AG10803 (cell line): ENCODE results near the gene RENBP.
"Not testable (repeated sequence)": the region's sequence is repeated elsewhere in the genome, so short reads cannot be mapped to it uniquely, and the experiment has no call there.

Experiments used
- DNase-seq: peaks from one replicate; pipeline ENCODE4 v3.0.0; 2010; ENCODE audit warnings: low read depth
- H3K4me3 ChIP-seq: 2 replicates; pipeline ENCODE4 v1.5.1; 2011; ENCODE audit warnings: mild to moderate bottlenecking, low read length, control low read depth
- TF ChIP-seq, protein P1 (sequence below): conservative IDR thresholded peaks from 2 replicates; pipeline ENCODE4 v1.5.1; 2011; ENCODE audit warnings: mild to moderate bottlenecking, low read length, control low read depth, inconsistent platforms

RENBP gene

DNA sequence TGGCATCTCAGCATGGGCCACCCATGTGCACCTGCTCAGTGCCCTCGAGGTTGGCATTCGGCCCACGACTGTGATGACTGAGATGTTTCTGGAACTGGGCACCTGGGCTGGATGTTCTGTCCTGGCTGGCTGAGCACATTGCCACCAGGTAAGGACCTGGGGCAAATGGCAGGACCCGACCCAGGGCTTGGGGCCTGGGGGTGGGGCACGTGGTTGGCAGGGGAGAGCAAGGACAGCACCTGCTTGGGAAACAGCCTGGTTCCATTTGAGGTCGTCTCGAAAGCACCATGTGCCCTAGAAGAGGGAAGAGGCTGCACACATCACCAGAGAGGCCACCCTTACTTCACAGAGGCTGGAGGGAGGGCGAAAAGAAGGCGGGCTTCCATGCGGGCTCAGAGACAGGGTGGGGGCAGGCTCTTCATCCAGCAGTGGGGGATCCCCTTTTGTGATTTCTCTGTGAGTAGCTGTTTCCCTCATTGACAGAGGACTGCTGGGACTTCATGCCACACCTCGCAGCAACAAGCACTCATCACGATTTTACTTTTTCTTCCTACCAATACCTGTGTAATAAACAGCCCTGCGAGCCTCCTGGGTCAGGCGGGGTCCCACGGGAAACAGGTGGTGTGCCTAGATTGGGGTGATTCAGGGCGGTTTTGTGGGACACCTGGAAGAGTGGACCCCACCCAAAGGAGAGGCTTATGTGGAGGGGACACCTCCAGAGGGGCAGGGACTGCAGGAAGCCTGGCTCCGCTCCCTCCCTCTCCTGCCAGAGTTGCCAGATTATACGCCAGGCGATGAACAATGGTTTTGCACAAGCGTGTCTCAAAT lies 40.1 kb upstream of the RENBP start:
- DNase-seq: no peak
- H3K4me3 ChIP-seq: no peak overlapping the region
- TF ChIP-seq, protein P1, sequence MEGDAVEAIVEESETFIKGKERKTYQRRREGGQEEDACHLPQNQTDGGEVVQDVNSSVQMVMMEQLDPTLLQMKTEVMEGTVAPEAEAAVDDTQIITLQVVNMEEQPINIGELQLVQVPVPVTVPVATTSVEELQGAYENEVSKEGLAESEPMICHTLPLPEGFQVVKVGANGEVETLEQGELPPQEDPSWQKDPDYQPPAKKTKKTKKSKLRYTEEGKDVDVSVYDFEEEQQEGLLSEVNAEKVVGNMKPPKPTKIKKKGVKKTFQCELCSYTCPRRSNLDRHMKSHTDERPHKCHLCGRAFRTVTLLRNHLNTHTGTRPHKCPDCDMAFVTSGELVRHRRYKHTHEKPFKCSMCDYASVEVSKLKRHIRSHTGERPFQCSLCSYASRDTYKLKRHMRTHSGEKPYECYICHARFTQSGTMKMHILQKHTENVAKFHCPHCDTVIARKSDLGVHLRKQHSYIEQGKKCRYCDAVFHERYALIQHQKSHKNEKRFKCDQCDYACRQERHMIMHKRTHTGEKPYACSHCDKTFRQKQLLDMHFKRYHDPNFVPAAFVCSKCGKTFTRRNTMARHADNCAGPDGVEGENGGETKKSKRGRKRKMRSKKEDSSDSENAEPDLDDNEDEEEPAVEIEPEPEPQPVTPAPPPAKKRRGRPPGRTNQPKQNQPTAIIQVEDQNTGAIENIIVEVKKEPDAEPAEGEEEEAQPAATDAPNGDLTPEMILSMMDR: no peak

DNA sequence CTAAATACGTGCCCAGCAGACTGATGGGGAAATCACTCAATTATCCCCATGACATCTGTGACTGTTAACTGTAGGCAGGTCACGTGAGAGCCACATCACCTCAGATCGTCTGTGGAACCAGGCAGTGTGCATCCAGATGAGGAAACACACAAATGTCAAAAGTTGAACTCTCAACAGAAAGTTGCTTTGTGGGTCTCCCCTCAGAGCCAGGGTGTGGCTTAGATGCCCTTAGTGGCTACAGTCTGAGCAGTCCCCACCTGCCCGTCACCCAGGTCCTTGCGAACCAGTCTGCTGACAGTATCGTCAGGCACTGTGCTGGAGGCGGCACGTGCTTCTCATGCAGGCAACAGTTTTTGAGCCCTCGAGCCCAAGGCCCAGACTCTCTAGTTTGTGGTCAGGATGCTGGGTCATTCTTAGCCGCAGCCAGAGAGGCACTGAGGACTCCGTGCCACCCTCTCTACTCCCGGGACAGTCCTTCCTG lies 38.9 kb upstream of the RENBP start:
- TF ChIP-seq, protein P1: no peak
- no peak for DNase-seq
- H3K4me3 ChIP-seq: no peak overlapping the region

DNA sequence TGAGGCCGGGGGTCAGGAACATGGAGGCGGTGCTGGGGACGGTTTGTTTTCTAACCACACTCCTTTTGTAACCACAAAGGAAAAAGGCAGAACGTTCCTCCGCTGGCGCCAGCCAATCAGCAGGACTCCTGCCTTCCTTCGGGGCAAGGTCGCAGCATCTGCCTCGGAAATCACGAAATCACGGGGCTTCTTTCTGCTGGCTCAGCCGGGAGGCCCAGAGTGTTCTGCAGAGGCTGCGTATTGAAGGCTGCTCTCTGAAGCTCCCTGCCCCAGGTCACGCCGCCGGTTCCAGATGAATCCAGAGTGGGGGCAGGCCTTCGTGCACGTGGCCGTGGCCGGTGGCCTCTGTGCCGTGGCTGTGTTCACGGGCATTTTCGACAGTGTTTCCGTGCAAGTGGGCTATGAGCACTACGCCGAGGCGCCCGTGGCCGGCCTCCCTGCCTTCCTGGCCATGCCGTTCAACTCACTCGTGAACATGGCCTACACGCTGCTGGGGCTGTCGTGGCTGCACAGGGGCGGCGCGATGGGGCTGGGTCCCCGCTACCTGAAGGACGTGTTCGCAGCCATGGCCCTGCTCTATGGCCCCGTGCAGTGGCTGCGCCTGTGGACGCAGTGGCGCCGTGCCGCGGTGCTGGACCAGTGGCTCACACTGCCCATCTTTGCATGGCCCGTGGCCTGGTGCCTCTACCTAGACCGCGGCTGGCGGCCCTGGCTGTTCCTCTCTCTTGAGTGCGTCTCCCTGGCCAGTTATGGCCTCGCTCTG lies 37.5 kb upstream of the RENBP start:
- DNase-seq: no peak
- TF ChIP-seq, protein P1: no peak
- no peak overlapping the region for H3K4me3 ChIP-seq

DNA sequence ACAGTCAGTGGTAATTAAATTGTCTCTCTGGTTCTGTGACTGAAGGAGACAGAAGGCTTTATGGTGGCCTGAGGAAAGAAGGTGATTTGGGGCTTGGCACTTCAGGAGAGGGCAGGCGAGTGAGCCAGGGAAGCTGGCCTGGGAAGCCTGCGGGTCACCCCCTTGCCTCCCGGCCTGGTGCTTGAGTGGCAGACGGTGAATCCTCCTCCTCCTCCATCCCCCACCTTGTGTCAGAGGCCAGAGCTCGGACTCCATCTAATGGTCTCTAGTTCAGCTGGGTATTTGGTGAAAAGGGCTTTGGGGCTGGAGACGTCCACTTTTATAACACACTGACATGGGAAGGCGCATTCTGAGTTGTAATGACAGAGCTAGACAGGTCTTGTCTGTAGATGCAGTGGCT lies 36.8 kb upstream of the RENBP start:
- TF ChIP-seq, protein P1: no peak
- H3K4me3 ChIP-seq: no peak overlapping the region
- no peak for DNase-seq

DNA sequence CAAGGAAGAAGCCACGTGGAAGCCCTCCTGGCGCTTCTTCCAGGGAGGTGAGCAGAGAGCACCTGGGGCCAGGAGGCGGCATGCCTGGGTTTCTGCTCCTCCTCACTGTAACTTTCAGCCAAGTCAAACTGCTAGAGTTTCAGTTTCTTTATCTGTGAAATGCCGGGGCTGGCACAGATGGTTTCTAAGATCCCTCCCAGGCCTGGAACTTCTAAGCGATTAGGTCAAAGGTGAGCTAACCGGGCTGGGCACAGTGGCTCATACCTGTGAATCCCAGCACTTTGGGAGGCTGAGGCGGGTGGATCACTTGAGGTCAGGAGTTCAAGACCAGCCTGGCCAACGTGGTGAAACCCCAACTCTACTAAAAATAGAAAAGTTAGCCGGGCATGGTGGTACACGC lies 36.0 kb upstream of the RENBP start:
- H3K4me3 ChIP-seq, DNase-seq: not testable (repeated sequence)

DNA sequence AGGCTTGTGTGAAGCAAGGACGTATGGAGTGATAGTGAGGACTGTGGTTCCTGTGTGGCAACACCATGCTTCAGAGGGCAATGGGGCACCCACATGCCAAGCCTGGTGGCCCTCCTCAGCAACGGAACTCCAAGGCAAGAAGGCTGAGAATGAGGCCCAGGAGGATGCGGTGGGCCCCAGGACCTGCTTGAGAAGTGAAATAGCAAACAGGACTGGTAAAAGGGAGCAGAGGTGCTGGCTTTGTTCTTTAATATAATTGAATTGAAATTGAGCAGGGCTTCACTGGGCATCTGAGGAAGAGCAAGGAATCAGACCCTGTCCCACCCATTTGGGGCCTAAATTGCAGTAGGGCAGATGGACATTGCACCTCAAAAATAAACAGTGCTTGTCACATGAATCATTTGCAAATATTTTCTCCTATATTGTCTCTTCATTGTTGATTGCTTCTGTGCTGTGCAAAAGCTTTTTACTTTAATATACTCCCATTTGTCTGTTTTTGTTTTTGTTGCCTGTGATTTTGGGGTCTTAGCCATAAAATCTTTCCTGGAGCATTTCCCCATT lies 30.4 kb upstream of the RENBP start:
- no peak for DNase-seq
- TF ChIP-seq, protein P1: no peak
- H3K4me3 ChIP-seq: no peak overlapping the region

DNA sequence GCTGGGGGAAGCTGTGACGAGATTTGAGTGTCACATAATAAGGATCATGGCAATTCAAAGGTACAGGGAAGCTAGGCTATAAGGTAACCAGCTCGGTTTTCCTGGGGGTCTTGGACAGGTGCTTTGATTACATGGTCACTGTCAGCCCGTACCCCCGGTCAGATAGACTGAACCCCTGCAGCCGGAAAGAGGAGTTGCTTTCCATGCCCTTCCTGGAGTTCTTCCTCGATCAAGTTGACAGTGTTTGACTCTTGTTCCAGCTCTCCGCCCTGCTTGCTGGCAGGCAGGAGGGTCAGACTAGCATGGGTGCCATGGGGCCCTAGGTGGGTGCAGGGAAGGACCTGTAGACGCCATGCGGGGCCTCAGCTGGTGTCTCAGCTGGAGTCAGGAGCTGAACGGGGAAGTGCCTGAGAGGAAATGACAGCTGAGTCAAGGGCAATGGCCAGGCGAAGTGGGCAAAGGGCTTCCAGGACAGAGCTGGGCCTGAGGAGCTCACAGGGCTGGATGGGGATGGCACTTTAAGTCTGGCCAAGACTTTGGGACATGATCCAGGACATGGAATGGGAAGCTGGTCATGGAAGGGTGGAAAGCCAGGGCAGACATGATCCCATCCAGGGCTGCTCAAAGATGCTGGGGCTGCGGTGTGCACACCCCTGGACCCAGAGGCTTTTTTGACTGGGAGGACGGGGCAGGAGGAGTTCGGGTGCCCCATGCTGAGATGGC lies 29.7 kb upstream of the RENBP start:
- no peak for DNase-seq
- no peak overlapping the region; the same call in 1 of the 2 replicates for H3K4me3 ChIP-seq
- TF ChIP-seq, protein P1: no peak
